Activated CD8-positive, alpha-beta T cell treated with anti-CD3 and anti-CD28 coated beads for 36 hours (primary cell): ENCODE measurements around the gene FBXL22. TPM values are rescaled to one million over a fixed set of nuclear protein-coding genes. Genes with fewer than 3 reads are reported as not detected.

Experiments
- ATAC-seq: fragments of 200-7000 bp; cut with Tn5 transposase; one replicate; pipeline ENCODE4 v1.10.0; 2021; ENCODE audit warnings: mild to moderate bottlenecking, moderate library complexity
- CTCF ChIA-PET: fragments of 350-600 bp; sonication (Branson Sonifier 250); formaldehyde crosslinking; loops from one replicate; lab custom pipeline; 2021; ENCODE audit warnings: antibody characterized with exemption; lab: Charles Lee
- POLR2A ChIA-PET: fragments of 350-600 bp; sonication (Branson Sonifier 250); formaldehyde crosslinking; loops from one replicate; lab custom pipeline; 2021; ENCODE audit warnings: antibody characterized with exemption; lab: Charles Lee
- DNase-seq: peaks from one replicate; pipeline ENCODE4 v3.0.0-alpha.2; 2020
- H3K27ac Mint-ChIP-seq: one replicate; pipeline ENCODE4 v1.8.0; 2021; ENCODE audit warnings: mild to moderate bottlenecking, mixed read lengths
- H3K27me3 Mint-ChIP-seq: one replicate; pipeline ENCODE4 v1.8.0; 2021; ENCODE audit warnings: mixed read lengths
- H3K36me3 Mint-ChIP-seq: one replicate; pipeline ENCODE4 v1.8.0; 2021; ENCODE audit warnings: low read depth, mixed read lengths
- H3K4me1 Mint-ChIP-seq: one replicate; pipeline ENCODE4 v1.8.0; 2021; ENCODE audit warnings: low read depth, mixed read lengths
- H3K4me3 Mint-ChIP-seq: one replicate; pipeline ENCODE4 v1.8.0; 2021; ENCODE audit warnings: mild to moderate bottlenecking, moderate library complexity, mixed read lengths
- H3K9me3 Mint-ChIP-seq: one replicate; pipeline ENCODE4 v1.8.0; 2021; ENCODE audit warnings: mixed read lengths
- intact Hi-C: fragments of 100-400 bp; cut with micrococcal nuclease; formaldehyde crosslinking; loops from one replicate; pipeline ENCODE4 v1.10.0; 2022
- total RNA-seq, 2 experiments: library from RNA; stranded (reverse); gene quantifications; one replicate each; pipeline ENCODE4 v1.2.3, GENCODE V29; 2021
- TF ChIP-seq, protein P1 (sequence below): fragments of 200-600 bp; IDR thresholded peaks from one replicate; pipeline ENCODE4 v1.8.0; 2022; ENCODE audit warnings: antibody characterized with exemption, mild to moderate bottlenecking

Gene FBXL22
- total RNA-seq, 2 experiments from 2014 or later: 0.34 to 0.63 TPM

DNA sequence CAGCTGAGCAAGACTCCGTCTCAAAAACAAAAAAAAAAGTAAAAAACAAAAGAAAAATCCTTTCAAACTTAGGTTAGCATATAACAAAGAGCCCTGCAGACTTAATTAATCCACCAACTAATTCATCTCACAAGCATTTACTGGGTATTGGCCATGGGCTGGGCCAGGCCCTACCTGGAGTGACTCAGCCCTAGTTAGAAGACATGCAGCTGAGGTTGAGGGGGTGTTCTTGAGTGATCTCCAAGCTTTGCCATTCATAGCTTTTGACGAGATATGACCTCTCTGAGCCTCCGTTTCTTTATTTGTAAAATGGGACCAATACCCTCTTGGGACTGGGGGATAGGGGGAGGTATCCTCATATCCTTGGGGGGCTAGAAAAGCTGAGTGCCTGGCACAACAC is 7.8 kb downstream of the FBXL22 start:
- TF ChIP-seq, protein P1, sequence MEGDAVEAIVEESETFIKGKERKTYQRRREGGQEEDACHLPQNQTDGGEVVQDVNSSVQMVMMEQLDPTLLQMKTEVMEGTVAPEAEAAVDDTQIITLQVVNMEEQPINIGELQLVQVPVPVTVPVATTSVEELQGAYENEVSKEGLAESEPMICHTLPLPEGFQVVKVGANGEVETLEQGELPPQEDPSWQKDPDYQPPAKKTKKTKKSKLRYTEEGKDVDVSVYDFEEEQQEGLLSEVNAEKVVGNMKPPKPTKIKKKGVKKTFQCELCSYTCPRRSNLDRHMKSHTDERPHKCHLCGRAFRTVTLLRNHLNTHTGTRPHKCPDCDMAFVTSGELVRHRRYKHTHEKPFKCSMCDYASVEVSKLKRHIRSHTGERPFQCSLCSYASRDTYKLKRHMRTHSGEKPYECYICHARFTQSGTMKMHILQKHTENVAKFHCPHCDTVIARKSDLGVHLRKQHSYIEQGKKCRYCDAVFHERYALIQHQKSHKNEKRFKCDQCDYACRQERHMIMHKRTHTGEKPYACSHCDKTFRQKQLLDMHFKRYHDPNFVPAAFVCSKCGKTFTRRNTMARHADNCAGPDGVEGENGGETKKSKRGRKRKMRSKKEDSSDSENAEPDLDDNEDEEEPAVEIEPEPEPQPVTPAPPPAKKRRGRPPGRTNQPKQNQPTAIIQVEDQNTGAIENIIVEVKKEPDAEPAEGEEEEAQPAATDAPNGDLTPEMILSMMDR: no peak
- Mint-ChIP-seq H3K36me3 (peaks cover 7% of the 10 kb centered on the region), H3K4me1 (peaks cover 36% of the 10 kb centered on the region), H3K27ac (peak overlapping the region; percentile 84), H3K4me3 (no peak overlapping the region), H3K27me3 (no peaks in the 10 kb centered on the region), H3K9me3 (no peaks in the 10 kb centered on the region)
- ATAC-seq: no peak
- ChIA-PET POLR2A (no interaction called here), CTCF (interaction anchor here (0.7 to 2.2 kb wide), 5 partner anchors 118 to 465 kb away, joined by 3 to 13 read pairs (median 6); no protein-coding TSS in a partner anchor)
- intact Hi-C loops: loop anchor here (10.0 kb wide), 1 partner anchor 290 kb away; no protein-coding TSS in a partner anchor
- DNase-seq: peak; percentile 45

DNA sequence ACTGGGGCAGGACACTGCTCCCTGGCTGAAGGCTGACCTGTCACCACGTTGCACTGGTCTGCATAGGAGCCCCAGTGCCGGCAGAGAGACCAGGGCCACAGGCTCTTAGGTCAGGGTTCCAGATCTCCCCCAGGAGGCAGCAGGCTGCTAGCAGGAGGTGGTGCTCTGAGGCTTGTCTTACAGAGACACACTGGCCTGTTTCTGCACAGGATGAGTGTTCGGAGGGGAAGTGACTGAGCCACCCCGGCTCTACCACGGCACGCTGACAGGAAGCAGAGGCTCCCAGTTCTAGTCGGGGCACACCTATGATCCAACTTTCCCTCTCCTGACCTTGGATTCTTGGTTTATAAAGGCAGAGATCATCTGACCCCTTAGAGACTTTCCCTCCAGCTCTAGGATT is 8.6 kb downstream of the FBXL22 start:
- ChIA-PET POLR2A (interaction anchor here (1.0 to 2.7 kb wide), 2 partner anchors 91 to 101 kb away, joined by 3 to 12 read pairs; partner anchors contain the start of gene USP3), CTCF (interaction anchor here (1.0 to 2.2 kb wide), 4 partner anchors 119 to 462 kb away, joined by 3 to 6 read pairs (median 4); partner anchors contain the start of gene DAPK2)
- H3K4me3 Mint-ChIP-seq: no peak overlapping the region
- peak; percentile 80 for DNase-seq
- peaks cover 7% of the 10 kb centered on the region for H3K36me3 Mint-ChIP-seq
- H3K4me1 Mint-ChIP-seq: peaks cover 44% of the 10 kb centered on the region
- peak overlapping the region; percentile 84 for H3K27ac Mint-ChIP-seq
- intact Hi-C loops: loop anchor here (10.0 kb wide), 1 partner anchor 289 kb away; no protein-coding TSS in a partner anchor
- no peaks in the 10 kb centered on the region for H3K9me3 Mint-ChIP-seq
- ATAC-seq: peak; percentile 74
- TF ChIP-seq, protein P1: no peak
- no peaks in the 10 kb centered on the region for H3K27me3 Mint-ChIP-seq

- no peak overlapping the region for H3K4me3 Mint-ChIP-seq
- H3K4me1 Mint-ChIP-seq: peaks cover 48% of the 10 kb centered on the region
- peaks cover 7% of the 10 kb centered on the region for H3K36me3 Mint-ChIP-seq
- DNase-seq (no peak), ATAC-seq (no peak)
- H3K9me3 Mint-ChIP-seq: no peaks in the 10 kb centered on the region
- POLR2A ChIA-PET: interaction anchor here (1.0 to 2.7 kb wide), 2 partner anchors 91 to 102 kb away, joined by 3 to 12 read pairs; partner anchors contain the start of gene USP3
- intact Hi-C loops: loop anchor here (10.0 kb wide), 1 partner anchor 288 kb away; no protein-coding TSS in a partner anchor
- TF ChIP-seq, protein P1: no peak
- H3K27ac Mint-ChIP-seq: peak overlapping the region; percentile 84
- CTCF ChIA-PET: interaction anchor here (0.7 to 1.9 kb wide), 4 partner anchors 127 to 461 kb away, joined by 3 to 5 read pairs (median 4); partner anchors contain the start of gene DAPK2
- H3K27me3 Mint-ChIP-seq: no peaks in the 10 kb centered on the region
Measured at GRCh38 chr15:63606308-63606707, 9.1 kb downstream of the FBXL22 start.

DNA sequence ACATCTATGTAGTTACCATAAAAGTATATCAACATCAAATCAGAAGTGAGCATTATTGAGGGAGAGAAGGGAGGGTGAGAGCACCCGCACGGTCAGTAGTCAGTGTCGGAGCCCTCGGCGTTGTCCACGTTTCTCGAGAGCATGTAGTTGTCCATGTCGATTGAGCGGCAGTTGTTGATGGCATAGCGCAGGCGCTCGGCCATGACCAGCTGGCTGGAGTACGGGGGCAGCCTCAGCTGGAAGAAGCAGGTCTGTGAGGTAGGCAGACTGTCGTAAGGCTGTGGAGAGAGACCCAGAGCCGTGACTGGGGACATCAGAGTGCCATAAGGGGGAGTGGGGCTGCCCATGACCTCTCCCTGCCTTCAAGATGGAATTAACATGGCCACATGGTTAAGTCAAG is 11.8 kb downstream of the FBXL22 start:
- no peak overlapping the region for H3K4me3 Mint-ChIP-seq
- H3K27me3 Mint-ChIP-seq: no peaks in the 10 kb centered on the region
- TF ChIP-seq, protein P1: no peak
- peaks cover 38% of the 10 kb centered on the region for H3K4me1 Mint-ChIP-seq
- CTCF ChIA-PET: interaction anchor here (1.0 to 8.5 kb wide), 13 partner anchors 9 to 460 kb away, joined by 3 to 66 read pairs (median 7); partner anchors contain the start of gene USP3
- no peak overlapping the region for H3K27ac Mint-ChIP-seq
- H3K36me3 Mint-ChIP-seq: peaks cover 10% of the 10 kb centered on the region
- no peaks in the 10 kb centered on the region for H3K9me3 Mint-ChIP-seq
- POLR2A ChIA-PET: interaction anchor here (1.1 to 3.4 kb wide), 3 partner anchors 8 to 27 kb away, joined by 3 to 29 read pairs (median 4); no protein-coding TSS in a partner anchor
- ATAC-seq (no peak), DNase-seq (no peak)
- intact Hi-C loops: loop anchor here (10.0 kb wide), 1 partner anchor 286 kb away; no protein-coding TSS in a partner anchor

GRCh38 chr15:63609448-63609847 is 12.3 kb downstream of the FBXL22 start:
- no peaks in the 10 kb centered on the region for H3K9me3 Mint-ChIP-seq
- no peaks in the 10 kb centered on the region for H3K27me3 Mint-ChIP-seq
- intact Hi-C loops: loop anchor here (10.0 kb wide), 1 partner anchor 285 kb away; no protein-coding TSS in a partner anchor
- CTCF ChIA-PET: interaction anchor here (0.6 to 8.5 kb wide), 57 partner anchors 9 to 484 kb away, joined by 3 to 66 read pairs (median 4); partner anchors contain the start of genes CIAO2A and USP3
- ATAC-seq (no peak), DNase-seq (no peak)
- H3K27ac Mint-ChIP-seq: peak overlapping the region; percentile 26
- H3K4me3 Mint-ChIP-seq: no peak overlapping the region
- POLR2A ChIA-PET: interaction anchor here (1.1 to 3.4 kb wide), 3 partner anchors 9 to 26 kb away, joined by 3 to 29 read pairs (median 4); no protein-coding TSS in a partner anchor
- TF ChIP-seq, protein P1: no peak
- peaks cover 11% of the 10 kb centered on the region for H3K36me3 Mint-ChIP-seq
- peaks cover 38% of the 10 kb centered on the region for H3K4me1 Mint-ChIP-seq
